HCT116 (cell line): Measurements from ENCODE around the gene SEH1L.

ENCODE experiments used
- ELF1 ChIP-seq: IDR thresholded peaks from 2 replicates; pipeline ENCODE4 v1.6.1; 2012; ENCODE audit warnings: low read depth, borderline replicate concordance
- EZH2 ChIP-seq: fragments of 200-600 bp; sonication (generic); IDR thresholded peaks from 2 replicates; pipeline ENCODE4 v1.6.1; 2017; ENCODE audit warnings: antibody characterized with exemption, mixed run types
- JUND ChIP-seq: IDR thresholded peaks from 2 replicates; pipeline ENCODE4 v1.6.1; 2012
- POLR2A ChIP-seq: IDR thresholded peaks from 2 replicates; pipeline ENCODE4 v1.7.0; 2011; ENCODE audit warnings: borderline replicate concordance; ENCODE audit not compliant: insufficient read depth, insufficient read length; ENCODE audit errors: extremely low read depth
- POLR2AphosphoS5 ChIP-seq: IDR thresholded peaks from 2 replicates; pipeline ENCODE4 v1.6.1; 2011; ENCODE audit warnings: mild to moderate bottlenecking, low read depth, low read length, moderate library complexity
- RAD21 ChIP-seq: IDR thresholded peaks from 2 replicates; pipeline ENCODE4 v1.6.1; 2012; ENCODE audit warnings: low read depth, mild to moderate bottlenecking
- SIN3A ChIP-seq: IDR thresholded peaks from 2 replicates; pipeline ENCODE4 v1.6.1; 2012; ENCODE audit warnings: low read depth
- TCF7L2 ChIP-seq: IDR thresholded peaks from 2 replicates; pipeline ENCODE4 v1.7.0; 2011; ENCODE audit warnings: borderline replicate concordance, inconsistent platforms; ENCODE audit not compliant: insufficient read depth, insufficient read length; ENCODE audit errors: extremely low read depth
- YY1 ChIP-seq: IDR thresholded peaks from 2 replicates; pipeline ENCODE4 v1.6.1; 2011; ENCODE audit warnings: low read length, low read depth, moderate library complexity, mild to moderate bottlenecking; ENCODE audit not compliant: insufficient replicate concordance; ENCODE audit errors: extremely low read depth
- TF ChIP-seq, protein P1 (sequence below), 3 experiments: fragments of 200-600 bp in 1 of 3; sonication (generic) in 1 of 3; IDR thresholded peaks in 2 of 3; conservative IDR thresholded peaks in 1 of 3; 2 replicates each; pipeline ENCODE4 v1.5.1; 2012 to 2017; ENCODE audit warnings: low read depth in 2 of 3, low read length in 2 of 3, antibody characterized with exemption in 1 of 3, borderline replicate concordance in 1 of 3, control low read depth in 1 of 3, mild to moderate bottlenecking in 1 of 3, mixed read lengths in 1 of 3, mixed run types in 1 of 3, moderate library complexity in 1 of 3; ENCODE audit not compliant: insufficient read depth in 1 of 3

DNA sequence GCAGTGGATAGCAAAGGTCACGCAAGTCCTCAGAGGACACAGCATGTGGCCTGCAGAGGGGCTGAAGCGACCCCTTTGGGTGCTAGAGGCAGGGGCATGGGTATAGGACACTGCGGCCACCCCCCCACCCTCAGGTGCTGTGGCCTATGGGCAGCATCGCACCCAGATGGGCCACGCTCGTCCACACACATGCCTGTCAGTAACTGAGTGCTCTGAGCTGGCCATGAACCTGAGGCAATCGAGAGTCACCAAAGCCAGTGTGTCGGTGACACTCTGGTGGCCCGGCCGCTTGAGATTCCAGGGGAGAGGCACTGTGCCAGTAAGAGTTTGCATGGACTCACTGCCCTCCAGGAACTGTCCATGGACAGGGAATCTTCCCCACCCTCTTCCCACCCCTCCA lies 41.0 kb upstream of the SEH1L start:
- TF ChIP-seq POLR2A (no peak), TCF7L2 (no peak), RAD21 (no peak), JUND (no peak), SIN3A (no peak), ELF1 (no peak), POLR2AphosphoS5 (no peak), YY1 (no peak), EZH2 (no peak)
- TF ChIP-seq, protein P1, sequence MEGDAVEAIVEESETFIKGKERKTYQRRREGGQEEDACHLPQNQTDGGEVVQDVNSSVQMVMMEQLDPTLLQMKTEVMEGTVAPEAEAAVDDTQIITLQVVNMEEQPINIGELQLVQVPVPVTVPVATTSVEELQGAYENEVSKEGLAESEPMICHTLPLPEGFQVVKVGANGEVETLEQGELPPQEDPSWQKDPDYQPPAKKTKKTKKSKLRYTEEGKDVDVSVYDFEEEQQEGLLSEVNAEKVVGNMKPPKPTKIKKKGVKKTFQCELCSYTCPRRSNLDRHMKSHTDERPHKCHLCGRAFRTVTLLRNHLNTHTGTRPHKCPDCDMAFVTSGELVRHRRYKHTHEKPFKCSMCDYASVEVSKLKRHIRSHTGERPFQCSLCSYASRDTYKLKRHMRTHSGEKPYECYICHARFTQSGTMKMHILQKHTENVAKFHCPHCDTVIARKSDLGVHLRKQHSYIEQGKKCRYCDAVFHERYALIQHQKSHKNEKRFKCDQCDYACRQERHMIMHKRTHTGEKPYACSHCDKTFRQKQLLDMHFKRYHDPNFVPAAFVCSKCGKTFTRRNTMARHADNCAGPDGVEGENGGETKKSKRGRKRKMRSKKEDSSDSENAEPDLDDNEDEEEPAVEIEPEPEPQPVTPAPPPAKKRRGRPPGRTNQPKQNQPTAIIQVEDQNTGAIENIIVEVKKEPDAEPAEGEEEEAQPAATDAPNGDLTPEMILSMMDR (IDR thresholded peaks at IDR 0.05 in 2 of 3, conservative IDR thresholded peaks at IDR 0.05 in 1 of 3; ENCODE audit: borderline replicate concordance in 1 of 3, insufficient read depth in 1 of 3, low read depth in 2 of 3, low read length in 2 of 3) = no peak
